Keratinocyte (primary cell): ENCODE measurements around the gene ZNF438. TPM values are rescaled to one million over a fixed set of nuclear protein-coding genes. Genes with fewer than 3 reads are reported as not detected.

Source experiments
- DNase-seq: peaks from one replicate; pipeline ENCODE4 v3.0.0-alpha.2; 2011; ENCODE audit warnings: low read depth, missing footprints, low spot score
- FAIRE-seq: peaks from 2 replicates; lab custom pipeline; 2011; peaks lifted over from hg19 to GRCh38; lab: Jason Lieb, UNC
- H2AFZ ChIP-seq: 2 replicates; pipeline ENCODE4 v1.6.0; 2012; ENCODE audit warnings: low read length, control low read depth, inconsistent platforms; ENCODE audit not compliant: control insufficient read depth
- H3K27ac ChIP-seq: 2 replicates; pipeline ENCODE4 v1.5.1; 2011; ENCODE audit warnings: low read length; ENCODE audit not compliant: control insufficient read depth, insufficient read depth
- H3K27me3 ChIP-seq: 3 replicates; pipeline ENCODE4 v1.6.0; 2011; ENCODE audit warnings: low read length; ENCODE audit not compliant: control insufficient read depth, insufficient read depth; ENCODE audit errors: extremely low read depth
- H3K36me3 ChIP-seq, 2 experiments: 2 replicates in 1 of 2; 3 replicates in 1 of 2; pipeline ENCODE4 v1.5.1; 2011; ENCODE audit warnings: low read length in 2 of 2, mild to moderate bottlenecking in 1 of 2; ENCODE audit not compliant: control insufficient read depth in 2 of 2, insufficient read depth in 2 of 2; ENCODE audit errors: extremely low read depth in 1 of 2
- H3K4me1 ChIP-seq: 3 replicates; pipeline ENCODE4 v1.5.1; 2011; ENCODE audit warnings: low read length; ENCODE audit not compliant: control insufficient read depth, insufficient read depth; ENCODE audit errors: extremely low read depth
- H3K4me2 ChIP-seq: 3 replicates; pipeline ENCODE4 v1.6.0; 2011; ENCODE audit warnings: low read depth, low read length; ENCODE audit not compliant: control insufficient read depth, insufficient read depth; ENCODE audit errors: extremely low read depth
- H3K4me3 ChIP-seq, 3 experiments: fragments of 200-600 bp in 1 of 3; sonication (generic) in 1 of 3; 2 replicates in 2 of 3; 3 replicates in 1 of 3; pipeline ENCODE4 v1.5.1; 2011 to 2016; ENCODE audit warnings: low read length in 3 of 3, mild to moderate bottlenecking in 3 of 3, control low read depth in 2 of 3, inconsistent platforms in 1 of 3, low read depth in 1 of 3, mixed read lengths in 1 of 3, mixed run types in 1 of 3, moderate library complexity in 1 of 3; ENCODE audit not compliant: control insufficient read depth in 2 of 3, insufficient read depth in 2 of 3; ENCODE audit errors: extremely low read depth in 1 of 3
- H3K79me2 ChIP-seq: 2 replicates; pipeline ENCODE4 v1.6.0; 2012; ENCODE audit warnings: low read length; ENCODE audit not compliant: control insufficient read depth, insufficient read depth
- H3K9ac ChIP-seq: 3 replicates; pipeline ENCODE4 v1.6.0; 2011; ENCODE audit warnings: low read length; ENCODE audit not compliant: control insufficient read depth, insufficient read depth; ENCODE audit errors: extremely low read depth
- H3K9me1 ChIP-seq: 3 replicates; pipeline ENCODE4 v1.6.0; 2011; ENCODE audit warnings: low read length; ENCODE audit not compliant: control insufficient read depth, insufficient read depth; ENCODE audit errors: extremely low read depth
- H3K9me3 ChIP-seq: 2 replicates; pipeline ENCODE4 v1.5.1; 2012; ENCODE audit warnings: low read depth, low read length; ENCODE audit not compliant: control insufficient read depth
- H4K20me1 ChIP-seq: 3 replicates; pipeline ENCODE4 v1.6.0; 2011; ENCODE audit warnings: low read length; ENCODE audit not compliant: control insufficient read depth, insufficient read depth; ENCODE audit errors: extremely low read depth
- EZH2 ChIP-seq: IDR thresholded peaks from one replicate; pipeline ENCODE4 v1.6.1; 2012; ENCODE audit warnings: inconsistent platforms, mild to moderate bottlenecking, low read length, moderate library complexity
- dilution Hi-C: fragments of 300-500 bp; cut with MboI; formaldehyde crosslinking; loops from one replicate; pipeline ENCODE4 v1.7.0; 2020; ENCODE audit warnings: low sequenced_read_pairs; ENCODE audit not compliant: extremely low pct_ligation_motif_present
- polyA plus RNA-seq, 5 experiments: library from polyadenylated mRNA; depleted of rRNA in 3 of 5; stranded (reverse) in 3 of 5; stranded (forward) in 1 of 5; unstranded in 1 of 5; fragments of >200 nt; gene quantifications; 1 replicate in 1 of 5; 2 replicates in 3 of 5; 3 replicates in 1 of 5; pipeline versions ENCODE4 v1.2.1 to v1.2.3, GENCODE V29; 2011 to 2012; ENCODE audit warnings: missing spikeins in 2 of 5, low read depth in 1 of 5, low replicate concordance in 1 of 5
- TF ChIP-seq, protein P1 (sequence below), 3 experiments: IDR thresholded peaks in 1 of 3; conservative IDR thresholded peaks in 1 of 3; optimal IDR thresholded peaks in 1 of 3; 2 replicates in 2 of 3; 3 replicates in 1 of 3; pipeline versions ENCODE3 to v1.5.1; 2011; ENCODE audit warnings: low read length in 3 of 3, mild to moderate bottlenecking in 3 of 3, moderate library complexity in 2 of 3, control low read depth in 1 of 3, inconsistent platforms in 1 of 3; ENCODE audit not compliant: insufficient read depth in 2 of 3; ENCODE audit errors: extremely low read depth in 1 of 3

Gene ZNF438
- polyA plus RNA-seq, 1 donor (not counting 4 experiments of a cell fraction or from before 2014, with no cell fraction given): 2.8 TPM

DNA sequence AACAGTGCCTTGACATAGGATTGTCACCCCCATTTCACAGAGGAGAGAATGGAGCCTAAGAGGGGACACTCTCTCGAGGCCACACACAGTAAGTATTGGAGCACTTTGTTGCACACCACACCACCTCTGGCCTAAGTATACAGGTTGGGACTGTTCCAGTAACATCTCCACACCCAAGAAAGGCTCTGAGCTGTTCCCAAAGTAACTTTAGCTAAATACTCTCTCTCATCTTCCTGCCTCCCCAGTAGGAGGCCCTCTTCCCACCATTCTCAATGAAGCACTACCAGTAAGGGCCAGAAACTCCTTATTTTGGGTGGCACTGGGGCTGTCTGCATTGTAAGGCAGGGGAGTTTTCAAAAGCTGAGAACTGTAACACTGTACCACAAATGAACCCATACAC lies 189.5 kb downstream of the ZNF438 start:
- no peak overlapping the region for H3K9ac ChIP-seq
- dilution Hi-C loops: no loop called here
- no peak for FAIRE-seq

DNA sequence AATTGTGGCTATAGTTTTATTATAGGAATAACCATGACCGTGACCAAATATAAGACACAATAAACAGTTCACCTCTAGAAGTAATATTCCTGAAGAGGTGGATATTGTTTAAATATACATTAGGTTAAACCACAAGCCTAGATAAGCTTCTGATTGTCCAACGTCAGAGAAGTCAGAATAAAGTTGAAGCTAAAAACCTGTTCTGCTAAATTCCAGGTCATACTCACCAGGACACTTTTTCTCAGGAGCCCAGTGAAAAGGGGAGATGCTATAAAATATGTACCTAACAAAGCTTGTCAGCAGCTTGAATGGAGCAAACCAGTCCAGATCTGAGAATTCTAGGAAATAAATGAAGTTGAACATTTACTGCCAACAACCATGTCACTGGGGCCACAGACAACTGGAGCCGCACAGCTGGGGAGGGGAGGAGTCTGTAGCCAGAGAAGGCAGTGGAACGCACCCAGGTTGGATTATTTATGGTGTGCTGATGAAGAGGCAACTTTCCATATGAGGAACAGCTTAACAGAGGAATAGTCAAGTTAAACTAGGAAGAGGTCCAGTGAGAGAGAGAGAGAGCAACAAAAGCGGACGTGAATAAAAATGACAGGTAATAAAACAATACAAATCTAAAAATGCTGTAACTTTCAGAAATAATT lies 191.1 kb downstream of the ZNF438 start:
- H3K27ac ChIP-seq: no peak overlapping the region
- no peaks in the 10 kb centered on the region for H3K79me2 ChIP-seq
- no peak overlapping the region for H2AFZ ChIP-seq
- H3K4me2 ChIP-seq: no peak overlapping the region
- no peak overlapping the region for H3K9ac ChIP-seq
- TF ChIP-seq, protein P1, sequence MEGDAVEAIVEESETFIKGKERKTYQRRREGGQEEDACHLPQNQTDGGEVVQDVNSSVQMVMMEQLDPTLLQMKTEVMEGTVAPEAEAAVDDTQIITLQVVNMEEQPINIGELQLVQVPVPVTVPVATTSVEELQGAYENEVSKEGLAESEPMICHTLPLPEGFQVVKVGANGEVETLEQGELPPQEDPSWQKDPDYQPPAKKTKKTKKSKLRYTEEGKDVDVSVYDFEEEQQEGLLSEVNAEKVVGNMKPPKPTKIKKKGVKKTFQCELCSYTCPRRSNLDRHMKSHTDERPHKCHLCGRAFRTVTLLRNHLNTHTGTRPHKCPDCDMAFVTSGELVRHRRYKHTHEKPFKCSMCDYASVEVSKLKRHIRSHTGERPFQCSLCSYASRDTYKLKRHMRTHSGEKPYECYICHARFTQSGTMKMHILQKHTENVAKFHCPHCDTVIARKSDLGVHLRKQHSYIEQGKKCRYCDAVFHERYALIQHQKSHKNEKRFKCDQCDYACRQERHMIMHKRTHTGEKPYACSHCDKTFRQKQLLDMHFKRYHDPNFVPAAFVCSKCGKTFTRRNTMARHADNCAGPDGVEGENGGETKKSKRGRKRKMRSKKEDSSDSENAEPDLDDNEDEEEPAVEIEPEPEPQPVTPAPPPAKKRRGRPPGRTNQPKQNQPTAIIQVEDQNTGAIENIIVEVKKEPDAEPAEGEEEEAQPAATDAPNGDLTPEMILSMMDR (optimal IDR thresholded peaks at IDR 0.05 in 1 of 3, IDR thresholded peaks at IDR 0.05 in 1 of 3, conservative IDR thresholded peaks at IDR 0.05 in 1 of 3; ENCODE audit: extremely low read depth in 1 of 3, insufficient read depth in 2 of 3, low read length in 3 of 3): no peak
- no peak for TF ChIP-seq EZH2
- H3K36me3 ChIP-seq: no peaks in the 10 kb centered on the region
- no peaks in the 10 kb centered on the region for H4K20me1 ChIP-seq
- H3K4me1 ChIP-seq: no peaks in the 10 kb centered on the region
- FAIRE-seq: no peak
- no peaks in the 10 kb centered on the region for H3K9me1 ChIP-seq
- H3K27me3 ChIP-seq: no peaks in the 10 kb centered on the region
- no peaks in the 10 kb centered on the region for H3K9me3 ChIP-seq
- dilution Hi-C loops: no loop called here
- no peak for DNase-seq
- no peak overlapping the region for H3K4me3 ChIP-seq

More for the DNA sequence above, 189.5 kb downstream of the ZNF438 start:
- no peaks in the 10 kb centered on the region for H3K36me3 ChIP-seq
- no peak for TF ChIP-seq EZH2
- TF ChIP-seq, protein P1 (optimal IDR thresholded peaks at IDR 0.05 in 1 of 3, IDR thresholded peaks at IDR 0.05 in 1 of 3, conservative IDR thresholded peaks at IDR 0.05 in 1 of 3; ENCODE audit: extremely low read depth in 1 of 3, insufficient read depth in 2 of 3, low read length in 3 of 3): peak in 2 of 3 experiments; percentile 6 to 8
- H3K79me2 ChIP-seq: no peaks in the 10 kb centered on the region
- H3K4me2 ChIP-seq: no peak overlapping the region
- no peaks in the 10 kb centered on the region for H3K9me3 ChIP-seq
- no peak overlapping the region for H3K4me3 ChIP-seq
- no peaks in the 10 kb centered on the region for H3K27me3 ChIP-seq
- no peak for DNase-seq
- H3K9me1 ChIP-seq: no peaks in the 10 kb centered on the region
- no peak overlapping the region for H3K27ac ChIP-seq
- H3K4me1 ChIP-seq: no peaks in the 10 kb centered on the region
- H2AFZ ChIP-seq: no peak overlapping the region
- no peaks in the 10 kb centered on the region for H4K20me1 ChIP-seq
